Cortex of kidney (tissue), 1 donor: ENCODE results near the gene CXorf49B.
"Not testable (repeated sequence)": the region's sequence is repeated elsewhere in the genome, so short reads cannot be mapped to it uniquely, and the experiment has no call there.

Experiments used
- DNase-seq: peaks from one replicate; lab custom pipeline; 2025; lab: John Stamatoyannopoulos, UW

Gene CXorf49B

DNA sequence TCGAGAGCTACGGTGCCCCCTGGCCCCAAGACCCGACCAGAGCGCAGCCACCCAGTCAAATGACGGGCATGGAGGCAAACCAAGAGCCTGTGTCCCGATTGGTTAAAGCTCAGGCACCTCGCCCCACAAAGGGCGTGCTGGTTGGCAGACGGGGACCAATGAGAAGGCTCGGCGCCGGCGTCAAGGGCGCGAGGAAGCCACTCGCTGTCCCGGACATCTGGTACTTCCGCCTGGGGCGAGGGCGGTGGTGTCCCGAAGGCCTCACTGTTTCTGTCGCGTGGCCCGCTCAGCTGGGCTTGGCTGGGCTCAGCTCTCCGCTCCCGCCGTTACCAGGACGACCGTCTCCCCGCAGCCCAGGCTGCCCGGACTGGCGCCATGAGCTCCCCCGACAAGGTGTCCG is at the start of gene CXorf49B:
TSS of gene CXorf49B (plus strand) at position 301 of the 400 bp plus-strand sequence. CDS start at position 376, 75 bp downstream.
- DNase-seq: not testable (repeated sequence)

DNA sequence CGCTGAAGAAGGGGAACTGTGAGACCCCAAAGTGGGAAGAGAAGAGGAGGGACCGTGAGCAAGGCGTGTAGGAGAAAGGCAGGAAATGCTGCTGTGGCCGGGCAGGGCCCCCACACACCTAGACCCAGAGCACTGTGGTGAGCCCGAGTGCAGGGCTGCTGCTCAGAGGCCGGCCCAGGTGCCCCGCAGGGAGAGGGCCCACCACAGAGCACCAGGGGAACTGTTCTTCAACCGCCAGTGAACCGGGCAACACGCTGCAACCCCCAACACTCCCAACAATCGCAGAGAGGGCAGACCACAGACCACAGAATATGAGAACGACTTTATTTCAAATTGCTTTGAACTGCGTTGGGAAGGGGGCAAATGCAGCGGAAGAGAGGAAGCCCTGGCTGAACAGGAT is 49.1 kb upstream of the CXorf49B start:
- DNase-seq: not testable (repeated sequence)

DNA sequence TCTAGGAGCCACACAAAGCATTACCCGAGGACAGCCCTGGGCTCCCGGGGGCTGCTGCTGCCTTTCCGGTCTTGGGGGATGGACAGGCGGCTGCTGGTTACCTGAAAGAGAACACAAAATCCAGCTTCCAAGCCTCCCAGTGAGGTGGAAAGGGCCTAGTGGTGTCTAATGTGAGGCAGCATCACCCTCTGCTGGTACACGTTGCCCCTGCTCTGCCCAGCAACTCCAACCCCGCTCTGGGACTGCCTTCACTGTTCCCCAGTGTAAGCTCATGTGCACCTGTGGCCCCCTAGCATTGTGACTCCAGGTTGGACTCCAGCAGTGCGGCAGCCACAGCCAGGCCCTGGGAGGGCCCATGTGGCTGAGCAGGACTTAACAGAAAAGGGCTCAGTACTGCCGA is 47.6 kb upstream of the CXorf49B start:
- DNase-seq: not testable (repeated sequence)

DNA sequence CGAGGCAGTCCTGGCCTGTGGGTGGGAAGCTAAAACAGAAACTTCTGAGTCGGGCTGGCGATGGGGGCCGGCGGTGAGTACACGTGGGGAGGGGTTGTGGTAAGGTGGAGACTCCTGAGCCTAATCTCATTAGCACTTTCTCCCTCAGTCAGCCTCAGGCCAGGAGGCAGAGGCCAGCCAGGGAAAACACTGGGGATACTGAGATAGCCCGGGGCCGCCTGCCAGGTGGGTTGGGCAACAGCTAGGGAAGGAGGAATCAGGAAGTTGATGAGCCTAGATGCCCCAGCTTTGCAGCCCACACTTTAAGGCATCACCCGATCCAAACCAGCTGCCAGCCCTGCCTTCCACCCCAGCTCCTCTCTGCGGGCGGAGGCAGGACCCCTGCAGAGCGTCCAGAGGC is 46.8 kb upstream of the CXorf49B start:
- DNase-seq: not testable (repeated sequence)

DNA sequence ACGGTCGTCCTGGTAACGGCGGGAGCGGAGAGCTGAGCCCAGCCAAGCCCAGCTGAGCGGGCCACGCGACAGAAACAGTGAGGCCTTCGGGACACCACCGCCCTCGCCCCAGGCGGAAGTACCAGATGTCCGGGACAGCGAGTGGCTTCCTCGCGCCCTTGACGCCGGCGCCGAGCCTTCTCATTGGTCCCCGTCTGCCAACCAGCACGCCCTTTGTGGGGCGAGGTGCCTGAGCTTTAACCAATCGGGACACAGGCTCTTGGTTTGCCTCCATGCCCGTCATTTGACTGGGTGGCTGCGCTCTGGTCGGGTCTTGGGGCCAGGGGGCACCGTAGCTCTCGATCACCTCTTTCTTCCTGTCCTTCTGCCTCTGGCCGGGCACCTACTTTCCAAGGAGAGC is 45.0 kb upstream of the CXorf49B start, which contains the start of gene CXorf49:
TSS of gene CXorf49 (minus strand) at position 101 of the 400 bp plus-strand sequence. CDS start 134 bp downstream, outside the sequence.
- not testable (repeated sequence) for DNase-seq

DNA sequence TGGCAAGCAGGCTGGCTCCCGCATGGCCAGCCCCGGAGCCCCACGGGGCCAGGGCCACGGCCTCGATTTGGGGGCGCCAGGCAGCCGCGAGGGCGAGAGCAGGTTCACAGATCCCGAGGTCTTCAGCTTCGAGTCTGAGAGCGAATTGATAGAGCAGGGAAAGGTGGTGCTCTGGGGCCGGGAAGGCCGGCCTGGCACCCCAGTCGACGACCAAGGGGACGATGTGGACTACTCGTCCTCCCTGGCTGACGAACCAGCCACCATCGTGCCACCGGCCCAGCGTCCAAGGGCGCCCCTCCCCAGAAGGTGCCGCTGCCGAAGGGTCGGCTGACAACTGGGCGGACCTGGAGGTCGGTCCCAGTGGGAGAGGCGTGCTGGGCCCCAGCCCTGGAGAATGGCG is 44.0 kb upstream of the CXorf49B start:
- not testable (repeated sequence) for DNase-seq

DNA sequence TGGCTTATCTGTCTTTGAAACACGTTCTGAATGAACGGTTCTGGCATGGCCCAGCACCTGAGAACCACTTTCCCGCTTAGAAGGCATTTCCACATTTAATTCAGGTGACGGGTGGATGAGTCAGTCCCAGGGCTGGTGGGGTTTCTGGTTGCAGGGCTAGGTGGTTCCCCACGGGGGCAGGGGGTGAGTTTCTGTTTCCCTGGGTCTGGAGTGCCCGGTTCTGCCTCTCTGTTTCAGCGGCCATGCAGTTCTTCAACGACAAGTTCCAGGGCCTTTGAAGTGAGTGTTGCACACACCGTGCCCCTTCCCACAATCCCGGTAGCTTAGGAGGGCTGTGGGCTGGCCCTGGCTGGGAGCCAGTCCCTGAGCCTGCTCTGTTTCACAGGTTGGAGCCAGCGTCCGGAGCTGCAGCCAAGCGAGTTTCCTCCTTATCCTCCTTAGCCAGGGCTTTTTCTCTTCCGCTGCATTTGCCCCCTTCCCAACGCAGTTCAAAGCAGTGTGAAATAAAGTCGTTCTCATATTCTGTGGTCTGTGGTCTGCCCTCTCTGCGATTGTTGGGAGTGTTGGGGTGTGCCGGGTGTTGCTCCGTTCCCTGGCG is 42.8 kb upstream of the CXorf49B start:
- DNase-seq: not testable (repeated sequence)

DNA sequence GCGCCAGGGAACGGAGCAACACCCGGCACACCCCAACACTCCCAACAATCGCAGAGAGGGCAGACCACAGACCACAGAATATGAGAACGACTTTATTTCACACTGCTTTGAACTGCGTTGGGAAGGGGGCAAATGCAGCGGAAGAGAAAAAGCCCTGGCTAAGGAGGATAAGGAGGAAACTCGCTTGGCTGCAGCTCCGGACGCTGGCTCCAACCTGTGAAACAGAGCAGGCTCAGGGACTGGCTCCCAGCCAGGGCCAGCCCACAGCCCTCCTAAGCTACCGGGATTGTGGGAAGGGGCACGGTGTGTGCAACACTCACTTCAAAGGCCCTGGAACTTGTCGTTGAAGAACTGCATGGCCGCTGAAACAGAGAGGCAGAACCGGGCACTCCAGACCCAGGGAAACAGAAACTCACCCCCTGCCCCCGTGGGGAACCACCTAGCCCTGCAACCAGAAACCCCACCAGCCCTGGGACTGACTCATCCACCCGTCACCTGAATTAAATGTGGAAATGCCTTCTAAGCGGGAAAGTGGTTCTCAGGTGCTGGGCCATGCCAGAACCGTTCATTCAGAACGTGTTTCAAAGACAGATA is 2.4 kb upstream of the CXorf49B start:
- DNase-seq: not testable (repeated sequence)

DNA sequence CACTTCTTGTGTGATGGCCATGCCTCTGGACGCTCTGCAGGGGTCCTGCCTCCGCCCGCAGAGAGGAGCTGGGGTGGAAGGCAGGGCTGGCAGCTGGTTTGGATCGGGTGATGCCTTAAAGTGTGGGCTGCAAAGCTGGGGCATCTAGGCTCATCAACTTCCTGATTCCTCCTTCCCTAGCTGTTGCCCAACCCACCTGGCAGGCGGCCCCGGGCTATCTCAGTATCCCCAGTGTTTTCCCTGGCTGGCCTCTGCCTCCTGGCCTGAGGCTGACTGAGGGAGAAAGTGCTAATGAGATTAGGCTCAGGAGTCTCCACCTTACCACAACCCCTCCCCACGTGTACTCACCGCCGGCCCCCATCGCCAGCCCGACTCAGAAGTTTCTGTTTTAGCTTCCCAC is 1.7 kb downstream of the CXorf49B start:
- DNase-seq: not testable (repeated sequence)

DNA sequence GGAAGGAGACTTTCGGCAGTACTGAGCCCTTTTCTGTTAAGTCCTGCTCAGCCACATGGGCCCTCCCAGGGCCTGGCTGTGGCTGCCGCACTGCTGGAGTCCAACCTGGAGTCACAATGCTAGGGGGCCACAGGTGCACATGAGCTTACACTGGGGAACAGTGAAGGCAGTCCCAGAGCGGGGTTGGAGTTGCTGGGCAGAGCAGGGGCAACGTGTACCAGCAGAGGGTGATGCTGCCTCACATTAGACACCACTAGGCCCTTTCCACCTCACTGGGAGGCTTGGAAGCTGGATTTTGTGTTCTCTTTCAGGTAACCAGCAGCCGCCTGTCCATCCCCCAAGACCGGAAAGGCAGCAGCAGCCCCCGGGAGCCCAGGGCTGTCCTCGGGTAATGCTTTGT is 2.5 kb downstream of the CXorf49B start:
- not testable (repeated sequence) for DNase-seq

DNA sequence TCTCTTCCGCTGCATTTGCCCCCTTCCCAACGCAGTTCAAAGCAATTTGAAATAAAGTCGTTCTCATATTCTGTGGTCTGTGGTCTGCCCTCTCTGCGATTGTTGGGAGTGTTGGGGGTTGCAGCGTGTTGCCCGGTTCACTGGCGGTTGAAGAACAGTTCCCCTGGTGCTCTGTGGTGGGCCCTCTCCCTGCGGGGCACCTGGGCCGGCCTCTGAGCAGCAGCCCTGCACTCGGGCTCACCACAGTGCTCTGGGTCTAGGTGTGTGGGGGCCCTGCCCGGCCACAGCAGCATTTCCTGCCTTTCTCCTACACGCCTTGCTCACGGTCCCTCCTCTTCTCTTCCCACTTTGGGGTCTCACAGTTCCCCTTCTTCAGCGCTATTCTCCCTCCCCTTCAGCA is 4.0 kb downstream of the CXorf49B start:
- DNase-seq: not testable (repeated sequence)

DNA sequence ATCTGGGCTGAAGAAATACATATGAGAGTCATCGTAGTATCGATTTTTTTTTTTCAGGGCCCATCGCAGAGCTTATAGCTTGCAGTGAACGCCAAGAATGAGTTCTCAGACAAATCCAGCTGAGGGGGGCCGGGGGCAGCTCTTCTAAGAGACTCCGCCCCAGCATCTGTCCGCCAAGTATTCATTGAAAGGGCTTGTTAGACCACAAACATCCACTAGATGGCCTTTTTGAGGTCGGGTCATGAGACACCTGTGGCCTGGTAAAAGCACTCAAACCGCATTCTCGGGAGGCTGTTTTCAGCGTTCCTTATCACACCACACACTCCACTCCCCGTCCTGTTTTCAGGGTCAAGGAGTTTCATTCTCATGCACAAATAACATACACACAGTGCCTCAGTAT is 15.2 kb downstream of the CXorf49B start:
- DNase-seq: not testable (repeated sequence)

DNA sequence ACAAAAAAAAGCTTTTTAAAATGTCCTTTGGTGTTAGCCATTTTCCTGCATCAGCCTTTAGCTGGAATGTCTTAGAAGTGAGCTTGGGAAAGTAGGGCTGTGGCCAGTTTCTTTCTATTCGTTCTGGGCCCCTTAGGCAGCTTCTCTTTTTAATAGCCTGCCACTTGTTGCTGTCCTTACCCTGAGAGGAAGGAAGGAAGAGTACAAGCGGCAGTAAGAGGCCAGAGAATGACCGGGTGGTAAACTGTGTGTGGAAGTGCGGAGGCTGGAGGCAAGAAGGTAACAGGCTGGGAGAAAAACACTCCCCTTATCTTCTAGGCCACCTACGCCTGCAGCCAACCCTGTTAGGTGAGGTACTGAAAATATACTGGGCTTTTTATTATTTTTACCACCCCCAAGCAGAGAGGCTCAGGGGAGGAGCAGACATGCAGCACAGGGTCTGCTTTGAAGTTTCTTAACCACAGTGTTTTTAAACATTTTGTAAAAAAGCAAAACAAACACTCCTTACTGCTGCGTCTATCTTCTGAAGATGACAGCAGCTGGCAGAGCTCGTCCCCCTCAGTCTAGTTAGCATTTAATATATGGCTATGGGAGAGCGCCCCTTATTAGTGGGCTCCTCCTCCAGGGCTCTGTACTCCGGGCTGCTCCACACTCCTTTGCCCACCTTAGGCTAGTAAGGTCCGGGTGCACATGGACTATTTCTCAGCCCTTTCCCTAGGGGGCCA is 19.2 kb downstream of the CXorf49B start:
- not testable (repeated sequence) for DNase-seq

DNA sequence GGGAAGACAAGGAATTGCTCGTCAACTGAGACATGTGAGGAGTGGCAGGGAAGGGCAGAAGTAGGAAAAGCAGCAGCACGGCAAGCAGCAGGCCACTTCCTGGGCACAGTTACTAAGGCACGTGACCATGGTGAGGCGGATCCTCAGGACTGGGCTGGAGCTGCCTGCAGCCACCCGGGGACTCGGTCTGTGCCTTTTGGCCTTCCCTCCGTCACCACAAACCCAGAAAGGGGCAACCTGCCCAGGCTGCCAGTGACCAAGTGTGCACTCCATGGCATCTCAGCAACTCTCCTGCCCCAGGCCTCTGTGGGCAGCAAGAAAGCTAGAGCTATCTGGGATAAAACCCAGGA is 19.8 kb downstream of the CXorf49B start:
- DNase-seq: not testable (repeated sequence)

DNA sequence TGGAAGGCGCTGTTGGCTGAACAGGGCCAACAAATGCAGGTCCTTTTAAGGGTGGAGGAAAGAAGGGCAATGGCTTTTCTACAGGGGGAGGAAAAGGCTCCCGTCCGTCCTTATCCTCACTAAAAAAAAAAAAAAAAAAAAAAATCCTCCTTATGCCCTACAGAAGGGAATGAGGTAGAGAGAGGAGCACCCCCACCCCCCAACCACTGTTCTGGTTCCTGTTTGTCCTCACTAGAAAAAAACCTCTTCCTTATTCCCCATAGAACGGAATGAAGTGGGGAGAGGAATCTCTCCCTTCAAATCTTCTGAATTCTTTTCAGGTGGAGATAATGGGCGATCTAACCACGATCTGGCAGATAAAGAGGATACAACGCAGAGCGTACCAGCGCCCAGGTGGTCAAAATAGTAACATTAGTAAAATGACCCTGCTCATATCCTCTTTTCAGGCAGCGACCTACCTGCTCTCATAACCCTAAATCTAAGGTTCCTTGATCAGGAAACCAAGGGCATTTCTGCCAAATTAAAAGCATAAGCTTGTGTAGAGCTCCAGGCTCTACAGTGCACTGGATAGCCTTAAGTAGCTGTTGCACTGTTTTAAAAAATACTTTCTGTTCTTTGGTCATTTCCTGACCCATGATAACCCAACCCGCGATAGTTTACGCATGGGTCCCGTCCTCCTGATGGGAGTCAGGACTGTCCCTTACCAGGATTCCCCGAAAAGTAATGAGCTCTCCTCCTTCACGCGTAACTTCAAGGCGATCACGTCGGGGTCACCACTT is 20.6 kb downstream of the CXorf49B start:
- DNase-seq: not testable (repeated sequence)

DNA sequence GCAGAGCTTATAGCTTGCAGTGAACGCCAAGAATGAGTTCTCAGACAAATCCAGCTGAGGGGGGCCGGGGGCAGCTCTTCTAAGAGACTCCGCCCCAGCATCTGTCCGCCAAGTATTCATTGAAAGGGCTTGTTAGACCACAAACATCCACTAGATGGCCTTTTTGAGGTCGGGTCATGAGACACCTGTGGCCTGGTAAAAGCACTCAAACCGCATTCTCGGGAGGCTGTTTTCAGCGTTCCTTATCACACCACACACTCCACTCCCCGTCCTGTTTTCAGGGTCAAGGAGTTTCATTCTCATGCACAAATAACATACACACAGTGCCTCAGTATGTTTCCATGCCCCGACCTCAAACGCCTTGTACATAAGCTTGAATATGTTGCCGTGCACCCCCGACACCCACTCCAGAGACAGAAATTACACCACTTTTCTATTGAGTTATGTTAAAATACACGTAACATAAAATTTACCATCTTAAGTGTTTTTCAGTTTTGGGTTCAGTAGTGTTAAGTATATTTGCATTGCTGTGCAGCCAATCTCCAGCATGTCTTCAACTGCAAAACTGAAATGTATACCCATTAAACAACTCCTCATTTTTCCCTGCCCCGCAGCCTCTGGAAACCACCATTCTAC is 21.3 kb downstream of the CXorf49B start:
- DNase-seq: not testable (repeated sequence)

DNA sequence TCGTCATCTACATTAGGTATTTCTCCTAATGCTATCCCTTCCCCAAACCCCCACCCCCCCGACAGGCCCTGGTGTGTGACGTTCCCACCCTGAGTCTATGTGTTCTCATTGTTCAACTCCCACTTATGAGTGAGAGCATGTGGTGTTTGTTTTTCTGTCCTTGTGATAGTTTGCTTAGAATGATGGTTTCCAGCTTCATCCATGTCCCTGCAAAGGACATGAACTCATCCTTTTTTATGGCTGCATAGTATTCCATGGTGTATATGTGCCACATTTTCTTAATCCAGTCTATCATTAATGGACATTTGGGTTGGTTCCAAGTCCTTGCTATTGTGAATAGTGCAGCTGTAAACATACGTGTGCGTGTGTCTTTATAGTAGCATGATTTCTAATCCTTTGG is 43.3 kb downstream of the CXorf49B start:
- DNase-seq: not testable (repeated sequence)

DNA sequence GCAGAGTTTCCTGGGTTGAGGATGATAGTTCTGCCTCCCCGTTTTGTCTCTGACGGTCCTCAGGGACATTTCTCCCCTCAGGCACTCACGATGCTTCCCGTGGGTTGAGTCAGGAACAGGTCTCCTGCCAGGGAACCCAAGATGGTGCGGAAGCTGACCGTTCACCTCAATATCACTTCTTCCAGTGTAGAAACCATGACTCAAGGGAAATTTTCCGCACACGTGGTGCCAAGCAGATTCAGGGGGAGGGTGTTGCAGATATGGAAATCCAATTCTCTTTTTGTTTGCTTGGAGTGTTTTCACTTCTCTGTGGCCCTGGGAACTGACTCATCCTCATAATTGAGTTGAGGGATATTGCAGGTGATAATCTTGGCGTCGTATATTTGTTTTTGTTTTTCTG is 46.7 kb downstream of the CXorf49B start:
- no peak for DNase-seq

DNA sequence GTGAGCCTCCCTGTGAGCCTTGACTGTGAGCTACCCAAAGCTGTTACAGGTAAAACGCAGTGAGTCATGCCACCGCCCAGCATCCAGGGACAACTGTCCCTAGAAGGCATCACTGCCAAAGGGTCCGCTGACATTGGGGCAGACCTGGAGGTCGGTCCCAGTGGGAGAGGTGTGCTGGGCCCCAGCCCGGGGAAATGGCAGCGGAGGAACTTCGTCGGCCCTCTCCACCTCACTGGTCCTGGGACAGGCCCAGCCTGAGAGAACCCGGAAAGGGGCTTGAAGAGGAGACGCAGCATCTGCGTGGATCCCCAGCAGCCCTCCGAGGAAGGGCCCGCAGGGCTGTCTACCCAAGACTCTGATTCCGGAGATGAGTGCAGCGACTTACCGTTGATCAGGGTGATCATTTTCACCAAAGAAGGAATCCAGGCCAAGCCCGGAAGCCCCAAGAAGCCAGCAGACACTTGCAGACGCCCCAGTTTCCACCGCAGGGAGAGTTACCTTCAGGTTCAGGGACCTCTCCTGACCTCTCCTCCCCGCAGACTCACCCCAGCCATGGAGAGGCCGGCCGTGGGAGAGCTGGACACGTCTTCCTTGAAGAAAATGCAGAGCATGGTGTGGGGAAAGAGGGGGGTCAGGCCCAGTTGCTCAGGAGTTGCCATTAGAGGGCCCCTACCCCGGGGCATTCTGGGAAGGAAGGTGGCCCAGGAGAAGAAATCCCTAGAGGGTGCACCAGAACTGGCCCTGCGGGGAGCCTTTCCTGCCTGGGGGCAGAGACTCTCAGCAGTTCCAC is 51.2 kb downstream of the CXorf49B start:
- DNase-seq: no peak

DNA sequence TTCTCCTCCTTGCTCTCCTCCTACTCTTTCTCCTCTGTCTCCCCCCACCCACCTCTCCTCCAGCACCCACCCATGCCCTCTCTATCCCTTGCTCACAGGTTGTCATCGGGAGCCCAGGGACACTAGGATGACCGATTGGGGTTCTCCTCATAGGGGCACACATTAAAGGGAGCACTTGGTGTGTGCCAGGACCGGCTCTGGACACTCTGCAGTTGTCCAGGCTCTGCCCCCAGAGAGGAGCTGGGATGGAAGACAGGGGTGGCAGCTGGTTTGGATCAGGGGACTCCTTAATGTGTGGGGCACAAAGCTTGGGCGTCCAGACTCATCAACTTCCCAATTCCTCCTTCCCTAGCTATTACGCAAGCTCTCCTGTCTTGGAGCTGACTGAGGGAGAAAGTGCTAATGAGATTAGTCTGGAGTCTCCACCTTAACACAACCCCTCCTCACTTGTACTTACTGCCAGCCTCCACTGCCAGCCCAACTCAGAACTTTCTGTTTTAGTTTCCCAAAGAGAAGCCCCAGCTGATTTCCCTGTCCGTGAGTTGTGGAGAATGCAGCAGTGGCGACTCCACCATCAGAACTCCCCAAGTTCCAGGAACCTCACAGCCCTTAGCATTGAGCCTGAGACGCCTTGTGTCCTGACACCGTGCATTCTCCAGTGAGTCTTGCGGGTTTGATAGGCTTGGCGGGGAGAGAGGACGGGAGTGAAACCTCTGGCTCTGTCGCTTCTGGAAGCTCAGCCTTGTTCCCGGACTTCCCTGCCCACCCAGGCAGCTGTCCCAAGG is 52.2 kb downstream of the CXorf49B start:
- no peak for DNase-seq
